Endothelial cell of umbilical vein (primary cell): ENCODE results near the gene DCLRE1A.

Source experiments
- CTCF ChIP-seq, 2 donors: IDR thresholded peaks; 1 replicate in 1 of 2; 2 replicates in 1 of 2; pipeline ENCODE4 v1.5.1; 2011; ENCODE audit warnings: low read length in 2 of 2, mild to moderate bottlenecking in 2 of 2, moderate library complexity in 2 of 2, control low read depth in 1 of 2, inconsistent platforms in 1 of 2, low read depth in 1 of 2; ENCODE audit not compliant: insufficient read depth in 1 of 2; ENCODE audit errors: extremely low read depth in 1 of 2
- EZH2 ChIP-seq: IDR thresholded peaks from 2 replicates; pipeline ENCODE4 v1.6.1; 2012; ENCODE audit warnings: borderline replicate concordance, low read depth, mild to moderate bottlenecking, moderate library complexity, low read length, inconsistent platforms; ENCODE audit not compliant: severe bottlenecking
- GATA2 ChIP-seq: IDR thresholded peaks from 2 replicates; pipeline ENCODE4 v1.7.0; 2011; ENCODE audit warnings: low read depth, mild to moderate bottlenecking, moderate library complexity, mixed read lengths, low read length; ENCODE audit not compliant: insufficient read length, insufficient read depth
- POLR2A ChIP-seq: IDR thresholded peaks from 2 replicates; pipeline ENCODE4 v1.6.1; 2012; ENCODE audit warnings: low read depth, mild to moderate bottlenecking, control low read depth, low read length
- POLR2AphosphoS5 ChIP-seq: IDR thresholded peaks from 2 replicates; pipeline ENCODE4 v1.6.1; 2012; ENCODE audit warnings: low read depth, mild to moderate bottlenecking, control low read depth, low read length, moderate library complexity; ENCODE audit not compliant: insufficient read depth

- TF ChIP-seq EZH2 (no peak), POLR2AphosphoS5 (no peak), CTCF (IDR thresholded peaks at IDR 0.05; ENCODE audit: extremely low read depth in 1 of 2, insufficient read depth in 1 of 2, low read depth in 1 of 2, low read length in 2 of 2) (no peak), POLR2A (no peak), GATA2 (no peak)
Measured at GRCh38 chr10:113842171-113842570, 11.7 kb downstream of the DCLRE1A start.
